ENCODE measurements around the gene MCUB. TPM values are rescaled to one million over a fixed set of nuclear protein-coding genes. Genes with fewer than 3 reads are reported as not detected.

MCUB gene
- total RNA-seq, 1 donor from 2014 or later: 83.6 TPM

- intact Hi-C loops (cut with micrococcal nuclease): no loop called here
Observed at GRCh38 chr4:109624536-109624935, 64.5 kb downstream of the MCUB start.

- intact Hi-C loops (cut with micrococcal nuclease): no loop called here
Observed at GRCh38 chr4:109627361-109627760, 67.3 kb downstream of the MCUB start.

GRCh38 chr4:109629775-109630174, 69.7 kb downstream of the MCUB start:
- intact Hi-C loops (cut with micrococcal nuclease): no loop called here

DNA sequence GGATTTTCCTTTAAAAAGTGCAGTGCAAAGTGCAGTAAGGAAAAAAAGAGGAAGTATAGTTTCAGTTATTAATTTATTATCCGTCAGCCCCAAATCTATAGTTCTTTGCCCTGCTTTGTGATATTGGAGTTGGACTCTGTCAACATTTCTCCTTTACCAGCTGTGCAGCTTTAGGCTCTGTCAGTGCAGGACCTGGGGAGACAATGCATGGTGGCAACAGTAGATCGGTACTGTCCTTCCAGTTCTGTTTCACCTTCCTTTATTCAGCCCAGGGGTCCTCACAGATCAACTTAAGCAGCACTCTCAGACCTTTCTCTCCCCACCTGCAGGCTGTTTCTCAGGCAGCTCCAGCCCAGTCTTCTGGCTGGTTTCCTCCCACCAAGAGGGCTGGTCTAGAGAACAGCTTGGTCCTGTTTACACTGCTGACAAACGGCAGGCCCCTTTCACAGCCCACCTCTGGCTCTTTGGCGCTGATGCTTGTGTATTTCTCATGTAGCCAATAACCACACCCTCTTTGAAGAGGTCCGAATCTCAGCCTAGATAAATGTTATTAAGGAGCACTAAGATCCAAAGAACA, 71.6 kb downstream of the MCUB start:
- intact Hi-C loops (cut with micrococcal nuclease): no loop called here

DNA sequence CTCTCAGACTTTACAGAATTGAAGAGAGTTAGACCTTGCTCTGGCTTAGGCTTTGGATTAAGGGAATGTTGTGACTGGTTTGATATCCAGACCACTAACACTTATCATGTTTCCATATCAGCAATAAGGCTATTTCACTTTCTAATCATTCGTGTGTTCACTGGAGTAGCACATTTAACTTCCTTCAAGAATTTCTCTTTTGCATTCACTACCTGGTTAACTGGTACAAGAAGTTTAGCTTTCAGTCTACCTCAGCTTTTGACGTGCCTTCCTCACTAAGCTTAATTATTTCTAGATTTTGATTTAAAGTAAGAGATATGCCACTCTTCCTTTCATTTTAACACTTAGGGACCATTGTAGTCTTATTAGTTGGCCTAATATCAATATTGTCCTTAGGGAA, 80.6 kb downstream of the MCUB start:
- intact Hi-C loops (cut with micrococcal nuclease): no loop called here

DNA sequence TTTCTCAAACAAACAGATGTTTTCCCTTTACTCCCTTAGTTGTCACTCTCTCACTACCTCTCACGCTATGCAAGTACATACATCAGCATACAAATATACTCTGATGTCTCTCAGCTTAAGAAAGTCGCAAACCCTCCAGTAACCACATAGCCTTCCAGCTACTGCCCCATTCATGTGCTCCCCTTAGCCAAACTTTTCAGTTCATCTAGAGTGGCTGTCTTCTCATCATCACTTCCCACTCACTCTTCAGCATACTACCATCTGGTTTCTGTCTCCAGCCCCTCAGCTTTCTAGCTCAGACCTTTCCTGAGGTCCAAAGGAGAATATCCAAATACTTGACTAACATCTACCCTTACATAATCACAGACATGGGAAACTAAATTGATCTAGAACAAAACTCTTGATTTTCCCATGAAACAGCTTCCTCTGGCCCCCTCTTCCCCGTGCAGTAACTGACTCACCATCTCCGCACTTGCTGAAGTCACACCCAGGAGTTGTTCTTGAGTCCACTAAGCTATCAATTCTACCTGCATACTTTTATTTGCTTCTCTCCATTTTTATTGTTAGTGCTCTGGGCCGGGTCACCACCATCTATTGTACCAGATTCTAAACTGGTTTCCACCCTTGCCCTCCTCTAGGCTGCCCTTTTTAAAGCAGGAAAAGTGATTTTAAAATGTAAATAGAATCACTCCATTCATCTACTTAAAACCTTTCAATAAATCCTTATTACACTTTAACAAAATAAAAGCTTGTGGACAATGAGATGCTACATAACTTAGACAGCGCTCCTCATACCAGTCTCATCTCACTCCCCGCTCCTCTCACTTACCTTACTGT, 86.0 kb downstream of the MCUB start:
- intact Hi-C loops (cut with micrococcal nuclease): no loop called here

DNA sequence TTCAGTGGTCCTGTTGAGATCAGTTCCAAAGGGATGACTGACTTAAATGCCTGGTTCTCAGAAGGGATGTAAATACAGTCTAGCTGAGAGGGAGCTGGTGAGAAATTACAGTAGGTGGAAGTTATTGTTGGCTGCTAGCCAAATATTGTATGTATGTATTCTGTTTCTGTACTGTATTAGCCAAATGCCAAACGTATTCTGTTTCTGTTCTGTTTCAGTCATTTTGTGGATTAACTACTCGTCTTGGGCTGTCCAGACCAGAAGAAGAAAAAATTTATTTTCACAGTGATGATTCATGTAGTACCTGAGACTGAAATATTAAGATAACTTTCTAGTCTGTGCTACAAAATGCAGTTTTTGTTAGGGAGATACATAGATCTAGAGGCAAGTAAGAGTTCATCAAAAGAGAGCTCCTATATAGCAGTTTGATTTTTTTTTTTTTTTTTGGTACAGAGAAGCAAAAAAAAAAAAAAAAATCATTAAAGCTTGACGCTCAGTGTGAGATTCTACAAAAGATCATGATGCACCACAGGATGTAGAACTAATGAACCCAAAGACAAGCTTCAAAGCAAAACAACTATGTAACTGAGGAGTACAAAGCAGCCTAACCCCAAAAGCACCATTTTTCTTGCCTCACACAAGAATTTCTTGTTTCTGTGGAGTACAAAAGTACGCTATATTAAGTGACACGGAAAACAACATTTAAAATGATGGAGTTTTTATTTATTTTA, 88.4 kb downstream of the MCUB start:
- intact Hi-C loops (cut with micrococcal nuclease): loop anchor here (1.0 to 2.0 kb wide), 6 partner anchors 42 to 167 kb away; partner anchors contain the start of gene GAR1

DNA sequence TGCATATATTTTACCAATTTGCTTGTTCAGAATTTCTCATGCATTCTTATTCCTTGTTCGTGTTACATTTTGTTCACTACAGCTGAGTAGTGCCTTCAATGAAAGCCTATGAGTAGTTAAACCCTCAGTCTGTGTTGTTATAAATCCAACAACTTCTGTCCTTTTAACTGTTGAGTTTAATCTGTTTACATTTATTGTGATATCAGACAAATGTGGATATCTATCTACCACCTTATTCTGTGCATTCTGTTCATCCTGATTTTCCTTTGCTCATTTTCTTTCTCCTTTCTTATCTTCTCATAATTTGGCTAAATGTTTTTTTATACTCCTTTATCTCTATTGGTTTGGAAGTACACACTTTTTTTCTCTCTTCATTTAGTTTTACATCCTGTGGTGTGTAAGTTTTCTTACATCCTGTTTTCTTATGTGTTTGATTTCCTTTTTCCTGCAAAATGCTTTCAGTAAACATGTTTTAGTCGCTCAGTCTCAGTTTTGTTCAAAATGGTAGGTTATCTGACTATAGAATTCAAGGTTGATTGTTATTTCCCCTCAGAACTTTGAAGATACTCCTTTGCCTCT, 89.0 kb downstream of the MCUB start:
- intact Hi-C loops (cut with micrococcal nuclease): loop anchor here (1.0 to 2.0 kb wide), 6 partner anchors 42 to 166 kb away; partner anchors contain the start of gene GAR1

DNA sequence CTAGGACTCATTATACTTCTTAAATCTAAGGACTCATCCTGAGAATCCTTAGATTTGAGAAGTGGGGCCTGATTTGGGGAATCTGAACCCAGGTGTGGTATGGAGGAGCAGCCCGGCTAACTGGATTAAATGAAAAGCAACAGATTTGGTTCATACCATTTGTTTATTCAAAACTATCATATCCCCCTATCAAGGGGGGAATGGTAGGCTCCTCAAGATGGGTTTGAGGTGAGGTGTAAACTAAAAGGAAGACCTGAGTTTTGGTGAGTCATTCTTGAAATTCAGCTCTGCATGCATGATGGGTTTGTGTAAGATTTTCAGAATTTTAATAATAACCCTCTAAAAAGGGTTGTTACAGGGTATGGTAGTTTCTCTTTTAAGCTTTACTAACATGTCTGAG, 89.8 kb downstream of the MCUB start:
- intact Hi-C loops (cut with micrococcal nuclease): loop anchor here (1.0 to 5.0 kb wide), 3 partner anchors 41 to 547 kb away; partner anchors contain the start of genes ELOVL6 and SEC24B

- intact Hi-C loops (cut with micrococcal nuclease): no loop called here
Observed at GRCh38 chr4:109655396-109655795, 95.3 kb downstream of the MCUB start.

GRCh38 chr4:109657854-109658418, 97.9 kb downstream of the MCUB start:
- intact Hi-C loops (cut with micrococcal nuclease): no loop called here

DNA sequence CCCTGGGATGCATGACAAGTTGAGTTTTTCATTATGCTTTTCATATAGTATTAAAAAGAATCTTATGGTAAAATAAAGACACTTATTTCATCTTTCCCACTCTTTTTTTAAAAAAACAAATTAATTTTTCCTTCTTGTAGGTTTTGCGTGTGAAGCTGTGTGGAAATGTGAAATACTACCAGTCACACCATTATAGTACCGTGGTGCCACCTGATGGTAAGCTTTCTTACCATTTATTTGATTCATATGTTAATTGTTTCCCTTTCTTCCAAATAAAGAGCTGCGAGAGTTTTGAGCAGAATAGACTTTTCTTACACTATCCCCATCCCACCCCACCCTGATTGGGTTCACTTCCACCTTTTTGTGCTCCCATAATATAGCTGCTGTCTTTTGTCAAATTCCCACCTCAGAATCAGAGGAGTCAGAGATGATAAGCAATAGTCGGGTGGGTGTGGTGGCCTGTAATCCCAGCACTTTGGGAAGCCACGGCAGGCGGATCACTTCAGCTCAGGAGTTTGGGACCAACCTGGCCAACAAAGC, 98.9 kb downstream of the MCUB start:
- intact Hi-C loops (cut with micrococcal nuclease): no loop called here

DNA sequence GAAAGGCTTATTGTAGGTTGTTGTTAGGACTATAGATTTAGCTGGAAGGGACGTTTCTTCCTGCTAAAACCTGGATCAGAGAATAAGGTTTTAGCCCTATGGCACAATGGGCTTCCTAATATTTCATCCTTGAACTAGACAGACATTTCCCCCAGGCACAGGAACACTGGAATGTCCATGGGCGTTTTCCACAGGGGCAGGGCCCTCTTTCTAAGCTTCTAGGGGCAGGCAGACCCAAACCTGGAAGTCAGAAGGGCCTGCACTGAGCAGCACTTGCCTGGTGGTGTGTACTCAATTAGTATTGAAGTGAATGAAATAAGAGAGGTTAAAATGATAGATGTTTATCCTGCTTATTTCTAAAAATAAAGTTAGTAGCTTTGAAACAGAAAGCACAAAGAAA, 102.1 kb downstream of the MCUB start:
- intact Hi-C loops (cut with micrococcal nuclease): no loop called here

DNA sequence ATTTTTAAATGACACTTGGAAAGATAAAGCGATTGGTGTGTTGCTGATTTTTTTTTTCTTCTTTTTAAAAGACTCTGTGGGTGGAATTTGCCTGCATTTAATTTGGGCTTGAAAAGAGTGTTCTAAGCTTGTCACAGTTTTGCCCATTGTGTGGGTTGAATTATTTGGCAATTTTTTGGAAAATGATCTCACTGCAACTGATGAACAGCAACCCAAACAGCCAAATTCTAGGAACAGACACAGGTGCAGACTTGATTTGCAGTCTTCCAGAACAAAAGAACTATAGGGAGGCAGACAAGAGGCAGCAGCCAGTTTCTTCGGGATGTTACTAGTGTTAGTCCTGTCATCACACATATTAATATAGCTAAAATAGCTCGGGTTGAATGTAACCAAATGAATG, 102.7 kb downstream of the MCUB start:
- intact Hi-C loops (cut with micrococcal nuclease): no loop called here

DNA sequence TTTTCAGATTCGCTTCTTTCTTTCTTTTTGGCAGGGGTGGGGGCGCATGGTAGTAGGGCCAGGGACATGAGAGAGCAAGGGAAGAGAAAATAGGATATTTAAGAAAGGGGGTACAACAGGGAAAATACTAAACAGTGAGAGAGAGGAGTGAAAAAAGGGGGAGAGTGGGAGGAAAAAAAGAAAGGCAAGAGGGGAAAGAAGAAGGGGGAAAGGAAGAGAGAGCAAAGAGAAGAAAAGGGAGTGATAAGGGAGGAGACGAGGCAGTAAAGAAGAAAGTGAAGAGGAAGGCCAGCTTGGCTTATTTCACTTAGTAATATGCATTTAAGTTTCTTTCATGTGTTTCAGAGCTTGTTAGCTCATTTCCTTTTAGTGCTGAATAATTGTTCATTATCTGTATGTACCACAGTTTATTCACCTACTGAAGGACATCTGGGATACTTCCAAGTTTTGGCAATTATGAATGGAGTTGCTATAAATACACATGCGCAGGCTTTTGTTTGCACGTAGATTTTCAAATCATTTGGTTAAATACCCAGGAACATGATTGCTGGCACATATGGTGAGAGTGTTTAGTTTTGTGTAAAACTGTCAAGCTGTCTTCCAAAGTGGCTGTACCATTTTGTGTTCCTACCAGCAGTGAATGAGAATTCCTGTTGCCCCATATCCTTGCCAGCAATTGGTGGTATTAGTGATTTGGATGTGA, 105.9 kb downstream of the MCUB start:
- intact Hi-C loops (cut with micrococcal nuclease): no loop called here

GRCh38 chr4:109671350-109671749, 111.3 kb downstream of the MCUB start:
- intact Hi-C loops (cut with micrococcal nuclease): no loop called here

- intact Hi-C loops (cut with micrococcal nuclease): no loop called here
Observed at GRCh38 chr4:109672169-109672930, 112.3 kb downstream of the MCUB start.

DNA sequence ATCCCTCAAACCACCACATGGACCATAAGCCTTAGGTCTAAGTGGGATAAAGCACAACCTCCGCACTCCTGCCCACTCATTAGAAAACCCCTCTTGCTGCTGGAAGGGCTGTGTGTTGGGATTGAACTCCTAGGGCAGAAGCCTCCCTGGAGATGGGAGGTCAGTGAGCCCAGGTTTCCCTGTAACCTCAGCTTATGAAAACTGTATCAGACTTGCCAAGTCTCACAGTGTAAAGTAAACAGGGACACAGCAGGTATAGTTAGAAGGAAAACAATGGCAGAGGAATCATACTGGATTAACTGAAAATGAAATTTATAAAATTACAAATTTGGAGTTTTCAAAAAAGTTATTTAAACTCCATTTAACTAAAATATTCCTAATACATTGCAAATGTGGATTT, 113.3 kb downstream of the MCUB start:
- intact Hi-C loops (cut with micrococcal nuclease): no loop called here

- intact Hi-C loops (cut with micrococcal nuclease): no loop called here
Observed at GRCh38 chr4:109675181-109675580, 115.1 kb downstream of the MCUB start.

GRCh38 chr4:109675843-109676242, 115.8 kb downstream of the MCUB start:
- intact Hi-C loops (cut with micrococcal nuclease): no loop called here

Data from T-helper 1 cell treated with Interleukin-12 subunit alpha and Interleukin-12 subunit beta and Interleukin-4 antibody, amounts not matched to agents 30 ng/mL and 1 ng/mL, for 36 hours (primary cell).